ENCODE data around the gene SFMBT2.

Gene SFMBT2

GRCh38 chr10:7410862-7411670, at the start of gene SFMBT2:
TSS of gene SFMBT2 (minus strand) at chr10:7411034. CDS start at chr10:7381898, 29,136 bp downstream.
- no peak for DNase-seq (ENCODE audit: low read depth)
- no peak for TF ChIP-seq CTCF (IDR thresholded peaks at IDR 0.05; ENCODE audit: low read depth, low read length, missing control alignments)
- in situ Hi-C loops (cut with HindIII; ENCODE audit: low sequenced_read_pairs): no loop called here
- peak within 1 kb of the TSS; percentile 74 for H3K4me3 ChIP-seq (ENCODE audit: low read depth, low read length)

- no peak for TF ChIP-seq CTCF (IDR thresholded peaks at IDR 0.05; ENCODE audit: low read depth, low read length, missing control alignments)
- in situ Hi-C loops (cut with HindIII; ENCODE audit: low sequenced_read_pairs): no loop called here
Measured at GRCh38 chr10:7460006-7460405, 49.2 kb upstream of the SFMBT2 start.

DNA sequence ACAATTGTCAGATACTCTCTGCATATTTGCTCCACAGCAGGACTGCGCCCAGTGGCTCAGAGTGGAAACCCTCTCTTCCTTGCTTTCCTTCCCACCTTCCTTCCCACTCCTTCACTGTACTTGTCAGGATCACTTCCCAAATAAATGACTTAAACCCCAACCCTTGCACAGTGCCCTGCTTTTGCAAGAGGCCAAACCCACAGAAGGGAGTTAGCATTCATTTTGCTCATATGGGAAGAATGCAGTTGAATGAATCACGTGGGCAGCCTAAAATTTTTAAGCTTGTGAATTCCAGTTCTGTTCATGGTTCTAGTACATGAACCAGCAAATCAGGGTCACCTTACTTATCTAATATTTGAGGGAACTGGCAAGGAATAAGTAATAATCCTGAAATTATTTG, 47.7 kb upstream of the SFMBT2 start:
- no peak for DNase-seq (ENCODE audit: low read depth)
- no peak for TF ChIP-seq CTCF (IDR thresholded peaks at IDR 0.05; ENCODE audit: low read depth, low read length, missing control alignments)
- in situ Hi-C loops (cut with HindIII; ENCODE audit: low sequenced_read_pairs): no loop called here
- no peak overlapping the region for H3K4me3 ChIP-seq (ENCODE audit: low read depth, low read length)

More at GRCh38 chr10:7460006-7460405, 49.2 kb upstream of the SFMBT2 start:
- no peak for DNase-seq (ENCODE audit: low read depth)
- no peak overlapping the region for H3K4me3 ChIP-seq (ENCODE audit: low read depth, low read length)

DNA sequence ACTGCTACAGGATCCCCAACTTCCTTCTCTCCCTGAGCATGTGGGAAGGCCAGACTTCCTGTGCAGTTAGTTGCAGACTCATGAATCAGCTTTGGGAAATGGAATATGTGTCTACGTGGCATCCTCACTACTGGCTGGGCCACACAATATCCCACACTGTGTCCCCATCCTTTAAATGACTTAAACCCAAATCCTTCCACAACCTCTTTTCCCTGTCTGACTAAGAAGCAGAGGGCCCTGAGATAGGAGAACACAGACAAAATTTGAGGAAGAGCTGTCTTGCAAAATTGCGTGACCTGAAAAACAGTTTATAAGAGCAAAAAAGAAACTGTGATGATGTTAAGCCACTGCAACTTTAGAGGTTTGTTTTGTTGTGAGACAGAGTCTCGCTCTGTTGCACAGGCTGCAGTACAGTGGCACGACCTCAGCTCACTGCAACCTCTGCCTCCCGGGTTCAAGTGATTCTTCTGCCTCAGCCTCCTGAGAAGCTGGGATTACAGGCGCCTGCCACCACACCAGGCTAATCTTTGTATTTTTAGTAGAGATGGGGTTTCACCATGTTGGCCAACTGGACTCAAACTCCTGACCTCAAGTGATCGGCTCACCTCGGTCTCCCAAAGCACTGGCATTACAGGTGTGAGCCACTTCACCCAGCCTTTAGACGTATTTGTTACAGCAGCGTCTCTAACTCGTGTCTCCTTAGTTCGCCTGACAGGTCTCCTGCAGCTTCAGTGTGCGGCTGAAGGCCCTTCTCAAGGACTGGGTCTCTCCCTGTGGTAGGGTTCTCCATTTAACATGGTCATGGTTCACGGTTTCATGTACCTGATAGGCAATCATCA, 46.9 kb upstream of the SFMBT2 start:
- no peak for TF ChIP-seq CTCF (IDR thresholded peaks at IDR 0.05; ENCODE audit: low read depth, low read length, missing control alignments)
- no peak for DNase-seq (ENCODE audit: low read depth)
- no peak overlapping the region for H3K4me3 ChIP-seq (ENCODE audit: low read depth, low read length)
- in situ Hi-C loops (cut with HindIII; ENCODE audit: low sequenced_read_pairs): no loop called here

DNA sequence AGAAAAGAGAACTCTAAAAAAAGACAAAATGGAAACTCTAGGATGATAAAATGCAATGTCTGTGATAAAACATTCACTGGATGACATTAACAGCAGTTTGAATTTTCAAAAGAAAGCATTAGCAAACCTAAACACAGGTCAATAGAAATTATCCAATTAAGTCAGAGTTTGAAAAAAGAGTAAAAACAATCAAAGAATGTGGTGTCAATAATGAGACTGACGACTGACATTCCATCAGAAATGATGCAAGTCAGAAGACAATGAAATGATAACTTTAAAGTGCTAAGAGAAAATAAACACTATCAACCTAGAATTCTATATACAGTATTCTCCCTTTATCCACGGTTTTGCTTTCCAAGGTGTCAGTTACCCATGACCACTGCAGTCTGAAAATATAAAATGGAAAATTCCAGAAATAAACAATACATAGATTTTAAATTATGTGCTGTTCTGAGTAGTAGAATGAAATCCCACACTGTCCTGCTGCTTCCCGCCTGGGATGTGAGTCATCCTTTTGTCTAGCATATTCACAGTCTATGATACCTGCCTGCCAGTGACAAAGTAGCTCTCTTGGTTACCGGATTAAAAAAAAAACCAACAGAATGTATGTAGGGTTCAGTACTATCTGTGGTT, 38.3 kb upstream of the SFMBT2 start:
- TF ChIP-seq CTCF (IDR thresholded peaks at IDR 0.05; ENCODE audit: low read depth, low read length, missing control alignments): no peak
- in situ Hi-C loops (cut with HindIII; ENCODE audit: low sequenced_read_pairs): no loop called here
- DNase-seq (ENCODE audit: low read depth): no peak
- no peak overlapping the region for H3K4me3 ChIP-seq (ENCODE audit: low read depth, low read length)

GRCh38 chr10:7445474-7446185, 34.8 kb upstream of the SFMBT2 start:
- TF ChIP-seq CTCF (IDR thresholded peaks at IDR 0.05; ENCODE audit: low read depth, low read length, missing control alignments): no peak
- no peak overlapping the region for H3K4me3 ChIP-seq (ENCODE audit: low read depth, low read length)
- in situ Hi-C loops (cut with HindIII; ENCODE audit: low sequenced_read_pairs): no loop called here
- no peak for DNase-seq (ENCODE audit: low read depth)

Measured in astrocyte of the cerebellum (primary cell).